Smooth muscle cell (in vitro differentiated cells): ENCODE results near the gene LTB4R. TPM values are rescaled to one million over a fixed set of nuclear protein-coding genes. Genes with fewer than 3 reads are reported as not detected.

Experiments used
- DNase-seq: peaks from one replicate; lab custom pipeline; 2025; ENCODE audit not compliant: unreplicated experiment; lab: John Stamatoyannopoulos, UW
- H2AFZ ChIP-seq: fragments of 200-600 bp; sonication (generic); 2 replicates; pipeline ENCODE4 v1.6.0; 2016; ENCODE audit warnings: antibody characterized with exemption, low read depth, mild to moderate bottlenecking
- H3F3A ChIP-seq: fragments of 200-600 bp; sonication (generic); 2 replicates; pipeline ENCODE4 v1.6.0; 2017; ENCODE audit warnings: antibody characterized with exemption, low read depth
- H3K27ac ChIP-seq: fragments of 200-600 bp; sonication (generic); 2 replicates; pipeline ENCODE4 v1.5.1; 2016; ENCODE audit warnings: low read depth, mild to moderate bottlenecking
- H3K27me3 ChIP-seq: fragments of 200-600 bp; sonication (generic); 2 replicates; pipeline ENCODE4 v1.6.1; 2016; ENCODE audit warnings: low read depth, mild to moderate bottlenecking
- H3K36me3 ChIP-seq: fragments of 200-600 bp; sonication (generic); 2 replicates; pipeline ENCODE4 v1.5.1; 2016; ENCODE audit warnings: low read depth
- H3K4me1 ChIP-seq: fragments of 200-600 bp; sonication (generic); 2 replicates; pipeline ENCODE4 v1.5.1; 2016; ENCODE audit warnings: low read depth
- H3K4me2 ChIP-seq: fragments of 200-600 bp; sonication (generic); 2 replicates; pipeline ENCODE4 v1.6.0; 2016; ENCODE audit warnings: mild to moderate bottlenecking
- H3K4me3 ChIP-seq: fragments of 200-600 bp; sonication (generic); 2 replicates; pipeline ENCODE4 v1.5.1; 2016; ENCODE audit warnings: mild to moderate bottlenecking
- H3K79me2 ChIP-seq: fragments of 200-600 bp; sonication (generic); 2 replicates; pipeline ENCODE4 v1.6.0; 2016; ENCODE audit warnings: low read depth, mild to moderate bottlenecking
- H3K9ac ChIP-seq: fragments of 200-600 bp; sonication (generic); 2 replicates; pipeline ENCODE4 v1.6.0; 2016; ENCODE audit warnings: low read depth
- H3K9me3 ChIP-seq: fragments of 200-600 bp; sonication (generic); replicated peaks from 2 replicates; pipeline ENCODE4 v1.5.1; 2016; ENCODE audit warnings: low read depth
- H4K20me1 ChIP-seq: fragments of 200-600 bp; sonication (generic); 2 replicates; pipeline ENCODE4 v1.6.0; 2016; ENCODE audit warnings: low read depth
- WGBS: methylation state at CpG from one replicate; pipeline ENCODE4 v1.1.7; 2016; ENCODE audit warnings: low lambda C conversion rate; 5-methylcytosine and 5-hydroxymethylcytosine counted together
- polyA plus RNA-seq: library from polyadenylated mRNA; unstranded; fragments of >200 nt; fragmentation: Nextera tagmentation; extraction: Ambion mirVana; gene quantifications from 2 replicates; pipeline ENCODE4 v1.2.1, GENCODE V29; 2016
- total RNA-seq: library from RNA; depleted of rRNA; stranded (reverse); fragments of >200 nt; gene quantifications from 2 replicates; pipeline ENCODE4 v1.2.3, GENCODE V29; 2014
- TF ChIP-seq, protein P1 (sequence below): fragments of 200-600 bp; sonication (generic); IDR thresholded peaks from 2 replicates; pipeline ENCODE4 v1.5.1; 2017; ENCODE audit warnings: borderline replicate concordance, mild to moderate bottlenecking, antibody characterized with exemption; ENCODE audit not compliant: insufficient read depth, poor library complexity, severe bottlenecking

The LTB4R gene
- total and polyA plus RNA-seq, 2 experiments from 2014 or later = 1.6 to 2.7 TPM

DNA sequence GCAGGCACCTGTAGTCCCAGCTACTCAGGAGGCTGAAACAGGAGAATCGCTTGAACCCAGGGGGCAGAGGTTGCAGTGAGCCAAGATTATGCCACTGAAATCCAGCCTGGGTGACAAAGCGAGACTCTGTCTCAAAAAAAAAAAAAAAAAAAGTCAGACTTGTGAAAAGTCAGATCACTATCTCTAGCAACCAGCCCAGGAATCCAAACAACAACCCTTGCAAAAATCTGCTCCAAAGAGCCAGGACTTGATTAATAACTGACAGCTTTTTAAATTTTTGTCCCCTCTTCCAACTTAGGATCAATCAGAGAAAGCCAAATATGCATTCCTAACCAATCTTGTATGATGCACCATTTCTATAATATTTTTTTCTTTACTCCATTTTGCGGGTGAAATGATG, 49.0 kb downstream of the LTB4R start:
- Histone ChIP-seq H3K4me2 (no peak overlapping the region), H3K4me3 (no peak overlapping the region), H3K79me2 (no peaks in the 10 kb centered on the region), H3K36me3 (no peaks in the 10 kb centered on the region), H3K27me3 (no peaks in the 10 kb centered on the region), H3K4me1 (peaks cover under 1% of the 10 kb centered on the region), H2AFZ (no peak overlapping the region), H3K9me3 (no peaks in the 10 kb centered on the region), H4K20me1 (no peaks in the 10 kb centered on the region), H3K27ac (no peak overlapping the region), H3K9ac (no peak overlapping the region), H3F3A (peaks cover 6% of the 10 kb centered on the region)
- WGBS = 90% methylated on average over 3 of the region's 3 CpGs
- TF ChIP-seq, protein P1, sequence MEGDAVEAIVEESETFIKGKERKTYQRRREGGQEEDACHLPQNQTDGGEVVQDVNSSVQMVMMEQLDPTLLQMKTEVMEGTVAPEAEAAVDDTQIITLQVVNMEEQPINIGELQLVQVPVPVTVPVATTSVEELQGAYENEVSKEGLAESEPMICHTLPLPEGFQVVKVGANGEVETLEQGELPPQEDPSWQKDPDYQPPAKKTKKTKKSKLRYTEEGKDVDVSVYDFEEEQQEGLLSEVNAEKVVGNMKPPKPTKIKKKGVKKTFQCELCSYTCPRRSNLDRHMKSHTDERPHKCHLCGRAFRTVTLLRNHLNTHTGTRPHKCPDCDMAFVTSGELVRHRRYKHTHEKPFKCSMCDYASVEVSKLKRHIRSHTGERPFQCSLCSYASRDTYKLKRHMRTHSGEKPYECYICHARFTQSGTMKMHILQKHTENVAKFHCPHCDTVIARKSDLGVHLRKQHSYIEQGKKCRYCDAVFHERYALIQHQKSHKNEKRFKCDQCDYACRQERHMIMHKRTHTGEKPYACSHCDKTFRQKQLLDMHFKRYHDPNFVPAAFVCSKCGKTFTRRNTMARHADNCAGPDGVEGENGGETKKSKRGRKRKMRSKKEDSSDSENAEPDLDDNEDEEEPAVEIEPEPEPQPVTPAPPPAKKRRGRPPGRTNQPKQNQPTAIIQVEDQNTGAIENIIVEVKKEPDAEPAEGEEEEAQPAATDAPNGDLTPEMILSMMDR = no peak
- DNase-seq = no peak

DNA sequence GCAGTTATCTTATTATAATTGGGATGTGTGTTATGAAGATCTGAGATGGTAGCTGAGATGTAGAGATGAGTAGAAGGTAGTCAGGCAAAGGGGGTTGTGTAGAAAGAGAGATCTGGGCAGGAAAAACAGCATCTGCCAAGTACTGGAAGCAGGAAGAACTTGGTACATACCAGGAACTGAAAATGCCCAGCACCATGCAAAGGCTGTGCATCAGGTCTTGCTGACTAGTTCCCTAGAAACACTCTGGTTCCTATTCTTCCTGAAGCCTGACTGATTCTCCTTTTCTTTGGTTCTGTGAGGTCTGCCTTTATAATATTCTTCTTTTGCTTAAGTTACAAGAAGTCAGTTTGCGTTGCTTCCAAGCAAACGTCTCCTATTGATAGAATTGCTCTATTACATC, 50.0 kb downstream of the LTB4R start:
- no peaks in the 10 kb centered on the region for H4K20me1 ChIP-seq
- 75% methylated on average over 2 of the region's 2 CpGs for WGBS
- no peak for DNase-seq
- H3K36me3 ChIP-seq = no peaks in the 10 kb centered on the region
- no peaks in the 10 kb centered on the region for H3K9me3 ChIP-seq
- H3K4me1 ChIP-seq = peaks cover 8% of the 10 kb centered on the region
- H3K4me2 ChIP-seq = no peak overlapping the region
- H3K9ac ChIP-seq = no peak overlapping the region
- H3K27me3 ChIP-seq = no peaks in the 10 kb centered on the region
- H3K4me3 ChIP-seq = no peak overlapping the region
- H3F3A ChIP-seq = peaks cover 8% of the 10 kb centered on the region
- TF ChIP-seq, protein P1 = no peak
- H3K79me2 ChIP-seq = no peaks in the 10 kb centered on the region
- no peak overlapping the region for H2AFZ ChIP-seq
- H3K27ac ChIP-seq = no peak overlapping the region

DNA sequence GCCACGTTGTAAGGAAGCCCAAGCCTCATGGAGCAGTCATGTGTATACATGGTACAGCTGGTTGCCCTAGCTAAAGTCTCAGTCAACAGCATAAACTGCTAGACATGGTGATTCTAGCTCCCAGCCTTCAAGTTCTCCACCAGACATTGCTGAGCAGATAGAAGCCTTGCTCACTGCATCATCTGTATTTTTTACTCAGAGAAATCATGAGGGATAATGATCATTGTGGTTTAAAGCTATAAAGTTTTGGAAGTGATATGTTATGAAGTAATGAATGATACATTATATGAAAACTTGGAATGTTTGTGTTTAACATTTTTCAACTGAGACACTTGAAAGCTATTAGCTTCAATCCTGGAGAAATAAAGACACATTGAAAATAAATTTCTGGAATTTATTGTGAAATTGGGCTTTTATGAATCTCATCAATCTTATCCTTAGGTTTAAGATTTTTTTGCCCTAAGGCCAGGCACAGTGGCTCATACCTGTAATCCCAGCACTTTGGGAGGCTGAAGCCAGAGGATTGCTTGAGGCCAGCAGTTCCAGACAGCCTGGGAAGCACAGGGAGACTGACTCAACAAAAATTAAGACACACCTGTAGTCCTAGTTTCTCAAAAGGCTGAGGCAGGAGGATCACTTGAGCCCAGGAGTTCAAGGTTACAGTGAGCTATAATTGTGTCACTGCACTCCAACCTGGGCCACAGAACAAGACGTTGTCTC, 51.1 kb downstream of the LTB4R start:
- 39% methylated on average over 2 of the region's 2 CpGs for WGBS
- H3F3A ChIP-seq = peaks cover 8% of the 10 kb centered on the region
- TF ChIP-seq, protein P1 = no peak
- H4K20me1 ChIP-seq = no peaks in the 10 kb centered on the region
- H3K27me3 ChIP-seq = no peaks in the 10 kb centered on the region
- H3K4me2 ChIP-seq = no peak overlapping the region
- no peak overlapping the region for H2AFZ ChIP-seq
- H3K9ac ChIP-seq = no peak overlapping the region
- H3K27ac ChIP-seq = no peak overlapping the region
- no peaks in the 10 kb centered on the region for H3K79me2 ChIP-seq
- DNase-seq = no peak
- H3K9me3 ChIP-seq = no peaks in the 10 kb centered on the region
- H3K4me1 ChIP-seq = peaks cover 8% of the 10 kb centered on the region
- no peak overlapping the region for H3K4me3 ChIP-seq
- H3K36me3 ChIP-seq = no peaks in the 10 kb centered on the region

DNA sequence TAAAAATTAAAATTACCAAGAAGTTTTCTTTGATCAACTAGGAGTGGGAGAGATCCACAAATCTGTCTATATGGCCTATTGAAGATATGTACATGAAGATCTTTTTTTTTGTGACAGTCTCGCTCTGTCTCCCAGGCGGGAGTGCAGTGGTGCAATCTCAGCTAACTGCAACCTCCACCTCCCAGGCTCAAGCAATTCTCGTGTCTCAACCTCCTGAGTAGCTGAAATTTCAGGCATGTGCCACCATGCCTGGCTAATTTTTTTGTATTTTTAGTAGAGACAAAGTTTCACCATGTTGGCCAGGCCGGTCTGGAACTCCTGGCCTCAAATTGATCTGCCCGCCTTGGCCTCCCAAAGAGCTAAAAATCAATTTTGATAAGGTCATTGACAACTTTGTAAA, 52.1 kb downstream of the LTB4R start:
- no peaks in the 10 kb centered on the region for H4K20me1 ChIP-seq
- peaks cover 8% of the 10 kb centered on the region for H3K4me1 ChIP-seq
- H3K9ac ChIP-seq = no peak overlapping the region
- H3K9me3 ChIP-seq = no peaks in the 10 kb centered on the region
- no peak overlapping the region for H2AFZ ChIP-seq
- H3K36me3 ChIP-seq = no peaks in the 10 kb centered on the region
- TF ChIP-seq, protein P1 = no peak
- no peak overlapping the region for H3K4me3 ChIP-seq
- H3F3A ChIP-seq = peaks cover 11% of the 10 kb centered on the region
- H3K4me2 ChIP-seq = no peak overlapping the region
- no peaks in the 10 kb centered on the region for H3K79me2 ChIP-seq
- H3K27me3 ChIP-seq = no peaks in the 10 kb centered on the region
- H3K27ac ChIP-seq = no peak overlapping the region
- no peak for DNase-seq
- WGBS = 84% methylated on average over 5 of the region's 5 CpGs
